Right forelimb (tissue), 1 donor: ENCODE results near the gene MPPED1.

Experiments used
- DNase-seq: peaks from one replicate; pipeline ENCODE4 v3.0.0-alpha.2; 2018

The MPPED1 gene

DNA sequence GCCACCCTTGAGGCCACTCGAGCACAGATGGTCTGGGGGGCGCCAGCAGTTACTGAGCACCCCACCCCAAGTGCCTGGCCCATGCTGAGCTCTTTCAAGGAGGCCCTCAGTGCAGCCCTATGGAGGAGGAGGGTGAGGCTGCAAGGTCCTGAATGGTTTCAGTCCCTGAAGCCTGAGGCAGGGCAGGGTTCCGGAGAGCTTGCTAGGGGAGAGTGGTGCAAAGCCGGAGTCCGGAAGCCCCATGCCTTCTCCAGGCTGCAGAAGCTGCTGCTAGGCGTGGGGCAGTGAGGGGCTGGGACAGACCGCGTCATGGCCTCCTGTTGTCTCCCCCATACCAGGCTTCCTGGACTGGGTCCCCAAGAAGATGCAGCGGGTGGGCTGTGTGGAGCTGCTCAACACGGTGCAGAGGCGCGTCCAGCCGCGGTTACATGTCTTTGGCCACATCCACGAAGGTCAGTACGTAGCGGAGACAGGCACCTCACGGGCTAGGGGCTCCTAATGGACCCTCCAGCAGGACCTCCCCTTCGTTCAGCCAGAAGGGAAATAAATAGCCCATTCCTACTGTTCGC, 90.6 kb downstream of the MPPED1 start:
- no peak for DNase-seq

DNA sequence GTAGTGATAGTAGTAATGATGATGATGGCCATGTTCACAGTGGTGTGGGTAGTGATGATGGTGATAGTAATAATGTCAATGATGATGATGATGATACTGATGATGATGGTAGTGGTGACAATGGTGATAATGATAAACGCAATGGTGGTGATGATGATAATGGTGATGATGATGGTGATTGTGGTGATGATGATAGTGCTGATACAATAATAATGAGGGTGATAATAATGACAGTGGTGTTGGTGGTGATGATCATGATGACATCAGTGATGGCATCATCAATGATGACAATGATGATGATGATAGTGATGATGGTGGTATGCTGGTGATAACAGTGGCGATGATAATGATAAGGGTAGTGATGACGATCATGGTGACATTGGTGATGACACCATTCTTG, 92.3 kb downstream of the MPPED1 start:
- DNase-seq: no peak

- DNase-seq: no peak
Observed at GRCh38 chr22:43504666-43505261, 93.0 kb downstream of the MPPED1 start.

DNA sequence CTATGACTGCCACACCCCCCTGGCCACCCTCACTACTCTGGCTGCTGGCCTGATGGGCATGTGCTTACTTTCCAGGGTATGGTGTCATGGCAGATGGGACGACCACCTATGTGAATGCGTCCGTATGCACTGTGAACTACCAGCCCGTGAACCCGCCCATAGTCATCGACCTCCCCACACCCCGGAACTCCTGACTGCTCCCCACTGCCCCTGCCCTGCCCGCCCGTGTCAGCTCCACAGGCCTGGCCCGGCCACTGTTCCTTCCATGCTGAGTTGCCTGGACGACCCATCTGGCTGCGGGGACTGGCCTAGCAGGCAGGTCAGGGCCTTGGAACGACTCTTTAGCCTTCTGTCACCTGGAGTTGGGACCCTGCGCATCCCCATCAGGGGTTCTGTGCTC, 93.6 kb downstream of the MPPED1 start:
- DNase-seq: no peak

- DNase-seq: no peak
Observed at GRCh38 chr22:43505896-43506295, 94.1 kb downstream of the MPPED1 start.

- DNase-seq: no peak
Observed at GRCh38 chr22:43506487-43506886, 94.7 kb downstream of the MPPED1 start.

DNA sequence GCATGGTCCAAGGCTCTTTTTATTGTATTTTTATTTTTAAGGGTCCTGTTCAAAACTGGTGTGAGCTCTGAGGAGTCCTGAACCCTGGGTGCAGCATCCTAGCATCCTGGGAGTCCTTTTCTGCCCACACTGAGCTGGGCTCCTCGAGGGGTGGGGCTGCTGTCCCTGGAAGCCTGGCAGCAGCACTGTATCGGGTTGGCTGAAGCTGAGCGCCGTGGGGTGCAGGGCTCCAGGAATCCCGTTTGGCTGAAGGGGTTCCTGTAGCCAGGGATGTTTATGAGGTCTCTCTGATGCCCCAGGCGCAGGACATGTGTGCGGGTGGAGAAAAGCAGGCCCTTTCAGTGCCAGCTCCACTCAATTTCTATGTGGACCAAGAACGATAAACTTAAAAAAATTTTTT, 95.4 kb downstream of the MPPED1 start:
- no peak for DNase-seq

GRCh38 chr22:43508489-43508888, 96.7 kb downstream of the MPPED1 start:
- DNase-seq: no peak

DNA sequence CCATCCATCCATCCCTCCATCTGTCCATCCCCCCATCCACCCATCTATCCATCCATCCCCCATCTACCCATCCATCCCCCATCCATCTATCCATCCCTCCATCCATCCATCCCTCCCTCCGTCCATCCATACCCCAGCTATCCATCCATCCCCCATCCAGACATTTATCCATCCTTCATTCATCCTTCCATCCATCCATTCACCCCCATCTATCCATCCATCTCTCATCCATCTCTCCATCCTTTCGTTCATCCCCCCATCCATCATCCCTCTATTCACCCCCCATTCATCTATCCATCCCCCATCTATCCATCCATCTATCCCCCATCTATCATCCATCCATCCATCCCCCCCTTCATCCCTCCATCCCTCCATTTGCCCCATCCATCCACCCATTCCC, 97.5 kb downstream of the MPPED1 start:
- no peak for DNase-seq

GRCh38 chr22:43510281-43511070, 98.7 kb downstream of the MPPED1 start:
- DNase-seq: no peak

DNA sequence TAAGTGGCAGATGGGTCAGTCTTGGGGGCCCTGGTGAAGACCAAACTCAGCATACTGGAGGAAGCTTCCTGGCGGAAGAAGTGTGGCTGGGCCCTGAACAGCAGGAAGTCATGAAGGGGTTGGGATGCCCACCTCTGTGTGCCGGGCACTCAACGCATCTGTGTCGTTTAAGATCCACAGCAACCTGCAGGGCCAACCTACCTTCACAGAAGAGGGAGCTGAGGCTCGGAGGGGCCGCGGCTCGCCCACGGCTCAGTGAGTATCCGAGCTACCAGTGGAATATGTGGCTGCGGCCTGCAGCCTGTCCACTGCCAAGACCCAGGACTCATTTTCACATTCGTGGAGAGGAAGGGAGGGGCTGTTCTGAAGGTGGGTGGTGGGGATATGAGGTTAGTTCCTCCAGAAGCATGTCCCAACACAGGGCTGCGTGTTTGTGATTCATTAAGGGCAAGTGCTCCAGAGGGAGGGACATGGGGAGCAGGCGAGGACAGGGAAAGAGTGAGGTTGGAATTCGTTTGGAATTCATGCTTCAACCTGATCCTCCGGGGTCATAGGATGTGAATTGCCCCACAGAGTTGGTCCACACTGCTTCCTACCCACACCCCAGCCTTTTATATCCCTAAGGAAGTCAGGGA, 99.6 kb downstream of the MPPED1 start:
- no peak for DNase-seq

DNA sequence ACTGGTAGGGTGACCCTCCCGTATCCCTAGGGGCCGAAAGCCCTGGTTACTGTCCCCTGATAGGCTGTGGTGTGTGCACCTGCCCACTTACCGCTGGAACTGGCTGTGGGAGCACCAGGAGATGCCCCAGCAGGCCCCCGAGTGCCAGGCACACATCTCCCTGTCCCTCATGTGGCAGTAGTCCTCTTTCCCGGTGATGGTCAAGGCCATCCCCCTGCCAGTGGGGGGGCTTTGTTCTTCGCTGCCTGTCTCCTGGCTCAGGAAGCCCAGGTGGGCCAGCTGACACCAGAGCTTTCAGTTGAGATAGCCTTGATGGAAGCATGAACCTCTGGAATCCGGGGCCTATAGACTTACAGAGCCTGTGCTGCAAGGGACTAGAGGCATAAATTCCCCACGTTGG, 100.5 kb downstream of the MPPED1 start:
- no peak for DNase-seq

DNA sequence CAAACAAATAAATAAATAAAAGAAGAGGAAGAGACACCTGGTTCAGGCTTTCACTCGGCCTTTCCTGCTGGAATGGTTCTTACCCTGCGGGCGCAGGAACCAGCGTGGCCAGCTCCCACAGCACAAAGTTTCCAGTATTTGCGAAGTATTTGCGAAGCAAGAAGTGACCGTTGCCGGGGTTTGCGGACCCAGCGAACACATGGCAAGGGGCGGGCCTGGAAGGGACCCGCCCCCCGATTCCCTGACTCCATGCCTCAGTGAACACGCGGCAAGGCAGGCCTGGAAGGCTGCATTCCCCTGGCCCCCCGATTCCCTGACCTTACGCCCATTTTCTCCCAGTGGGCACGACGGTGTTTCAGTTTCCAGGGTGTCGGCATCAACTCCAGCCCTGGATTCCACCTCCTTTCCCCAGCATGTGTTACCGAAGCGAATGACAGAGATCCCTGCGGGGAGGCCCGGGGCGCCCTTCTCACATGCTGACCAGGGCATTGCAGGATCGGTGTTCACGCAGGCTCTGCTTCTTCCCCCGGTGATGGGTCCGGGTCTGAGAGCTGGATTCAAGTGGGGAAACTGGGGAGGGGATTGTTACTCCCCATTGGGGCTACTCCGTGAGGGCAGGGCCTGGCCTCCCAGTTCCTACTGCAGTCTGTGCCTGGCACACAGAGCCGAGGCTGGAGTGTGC, 102.8 kb downstream of the MPPED1 start:
- no peak for DNase-seq

DNA sequence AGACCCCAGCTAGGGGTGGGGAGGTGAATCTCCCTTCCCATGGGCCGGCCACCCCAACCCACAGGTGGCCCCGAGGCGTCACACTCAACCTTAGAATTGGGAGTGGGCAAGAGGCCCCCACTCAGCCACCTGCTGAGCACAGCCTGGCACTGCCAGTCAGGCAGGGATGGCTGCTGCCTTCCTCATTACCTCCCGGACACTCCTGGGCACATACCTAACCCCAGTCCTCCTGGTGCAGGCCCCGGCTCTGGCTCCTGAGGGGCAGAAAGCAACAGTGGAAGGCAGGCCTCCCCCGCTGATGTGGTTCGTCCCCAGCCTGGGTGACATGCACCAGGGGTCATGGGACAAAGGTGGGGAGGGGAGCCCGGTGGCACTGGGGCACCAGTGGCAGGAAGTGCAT, 103.6 kb downstream of the MPPED1 start:
- DNase-seq: no peak

DNA sequence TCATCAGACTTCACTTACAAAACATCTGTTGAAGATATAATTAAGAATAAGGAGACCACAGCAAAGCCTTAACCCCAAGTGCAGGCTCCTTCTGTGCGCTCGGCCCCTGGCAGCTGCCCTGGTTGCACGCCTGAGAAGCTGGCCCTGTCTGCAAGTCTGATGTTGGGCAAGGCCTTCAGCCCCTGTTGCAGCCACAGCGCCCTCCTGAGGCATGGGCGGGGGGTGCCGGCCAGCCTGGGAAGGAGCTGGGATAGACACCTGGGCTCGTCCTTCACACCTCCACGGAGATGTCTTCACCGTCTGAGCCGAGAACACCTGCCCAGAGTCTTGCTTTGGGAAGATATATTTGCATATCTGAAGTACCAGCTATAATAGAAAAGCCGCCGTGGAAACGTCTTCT, 104.1 kb downstream of the MPPED1 start:
- no peak for DNase-seq

GRCh38 chr22:43516386-43516785, 104.6 kb downstream of the MPPED1 start:
- no peak for DNase-seq

DNA sequence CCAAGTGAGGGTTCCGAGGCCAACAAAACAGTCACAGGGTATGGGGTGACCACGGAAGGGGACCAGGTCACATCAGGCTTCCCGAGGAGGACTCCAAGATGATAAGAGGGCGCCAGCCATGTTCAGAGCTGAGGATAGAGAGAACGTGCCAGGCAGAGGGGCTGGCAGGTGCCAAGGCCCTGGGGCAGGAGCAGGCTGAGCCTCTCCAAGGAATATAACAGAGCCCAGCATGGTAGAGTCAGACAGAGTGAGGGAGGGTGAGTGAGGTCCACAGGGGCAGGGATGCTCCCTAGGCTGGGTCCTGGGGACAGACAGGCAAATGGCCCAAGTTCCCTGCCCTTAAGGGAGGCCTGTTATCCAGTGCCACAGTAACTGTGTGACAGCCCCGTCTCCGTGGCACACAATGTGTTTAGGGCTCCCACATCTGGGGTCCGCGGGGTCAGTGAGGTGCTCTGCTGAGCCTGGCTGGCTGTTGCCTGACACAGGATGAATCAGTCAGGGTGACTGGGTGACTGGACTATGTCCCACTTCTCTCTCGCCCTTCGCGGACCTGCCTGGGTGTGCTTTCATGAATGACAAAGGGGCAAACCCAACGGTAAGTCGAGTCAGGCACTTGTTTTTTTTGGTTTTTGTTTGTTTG, 105.3 kb downstream of the MPPED1 start:
- DNase-seq: no peak

DNA sequence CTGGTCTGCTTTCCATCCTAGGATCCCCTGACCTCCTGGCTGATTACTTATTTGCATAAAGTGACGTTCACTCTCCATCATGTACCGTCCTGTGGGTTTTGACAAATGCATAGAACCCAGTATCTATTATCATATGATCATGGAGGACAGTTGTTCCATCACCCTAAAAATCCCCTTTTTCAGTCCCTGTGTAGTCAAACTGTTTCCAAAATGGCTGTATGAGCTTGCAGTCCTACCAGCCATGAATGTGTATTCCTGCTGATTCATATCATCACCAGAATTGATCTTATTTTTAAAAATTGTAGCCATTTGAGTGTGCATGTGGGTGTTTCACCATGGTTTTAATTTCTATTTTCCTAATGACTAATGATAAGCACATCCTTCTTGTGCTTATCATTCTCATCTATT, 108.8 kb downstream of the MPPED1 start:
- no peak for DNase-seq

DNA sequence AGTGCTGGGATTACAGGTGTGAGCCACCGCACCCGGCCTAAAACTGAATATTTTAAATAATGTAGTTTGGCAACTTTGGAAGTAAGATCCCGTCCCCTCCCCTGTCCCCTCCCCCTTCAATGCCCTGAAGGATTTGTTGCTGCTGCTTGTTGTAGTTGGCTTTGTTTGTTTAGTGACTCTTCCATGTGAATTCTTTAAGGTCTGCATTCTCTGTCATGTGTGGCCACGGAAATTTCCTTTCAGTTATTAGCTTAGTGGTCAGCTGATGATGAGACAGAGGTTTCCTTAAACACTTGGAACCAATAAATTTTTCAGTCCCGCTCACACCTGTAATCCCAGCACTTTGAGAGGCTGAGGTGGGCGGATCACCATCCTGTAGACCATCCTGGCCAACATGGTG, 109.9 kb downstream of the MPPED1 start:
- no peak for DNase-seq

GRCh38 chr22:43526117-43526655, 114.4 kb downstream of the MPPED1 start:
- peak; percentile 22 for DNase-seq

DNA sequence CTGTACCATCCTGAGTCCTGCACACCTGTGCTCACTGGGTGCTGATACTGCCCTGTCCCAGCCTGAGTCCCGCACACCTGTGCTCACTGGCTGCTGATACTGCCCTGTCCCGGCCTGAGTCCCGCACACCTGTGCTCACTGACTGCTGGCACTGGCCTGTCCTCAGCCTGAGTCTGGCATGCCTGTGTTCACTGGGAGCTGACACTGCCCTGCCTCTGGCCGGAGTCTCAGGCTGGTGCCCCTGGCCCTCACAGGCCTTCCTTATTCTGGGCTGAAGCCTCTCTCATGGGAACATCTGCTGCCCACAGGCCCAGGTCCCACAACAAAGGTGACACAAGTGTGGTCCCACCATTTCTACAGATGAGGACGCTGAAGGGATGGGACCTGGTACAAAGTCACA, 115.1 kb downstream of the MPPED1 start:
- DNase-seq: peak; percentile 23

- peak; percentile 22 for DNase-seq
Observed at GRCh38 chr22:43528601-43529360, 117.0 kb downstream of the MPPED1 start.
